GM12865 (cell line): ENCODE results near the gene TGFA.

Experiments used
- DNase-seq: peaks from one replicate; pipeline ENCODE4 v3.0.0; 2010; ENCODE audit warnings: low read depth
- H3K4me3 ChIP-seq: 2 replicates; pipeline ENCODE4 v1.5.1; 2011; ENCODE audit warnings: mild to moderate bottlenecking, low read depth, low read length, control low read depth
- CTCF ChIP-seq: IDR thresholded peaks from 2 replicates; pipeline ENCODE4 v1.5.1; 2011; ENCODE audit warnings: low read length, control low read depth, low read depth, inconsistent platforms; ENCODE audit not compliant: insufficient read depth; ENCODE audit errors: missing control alignments

Gene TGFA

GRCh38 chr2:70574618-70575017, 21.0 kb upstream of the TGFA start:
- no peak overlapping the region for H3K4me3 ChIP-seq
- no peak for DNase-seq
- no peak for TF ChIP-seq CTCF

- DNase-seq = no peak
- no peak overlapping the region for H3K4me3 ChIP-seq
These were observed 20.5 kb upstream of the TGFA start for GRCh38 chr2:70574109-70574508.

GRCh38 chr2:70570041-70570661, 16.5 kb upstream of the TGFA start:
- no peak for TF ChIP-seq CTCF
- no peak overlapping the region for H3K4me3 ChIP-seq
- no peak for DNase-seq

More at GRCh38 chr2:70574109-70574508, 20.5 kb upstream of the TGFA start:
- TF ChIP-seq CTCF = no peak

GRCh38 chr2:70569559-70569958, 15.9 kb upstream of the TGFA start:
- H3K4me3 ChIP-seq = no peak overlapping the region
- TF ChIP-seq CTCF = no peak
- no peak for DNase-seq

- no peak for TF ChIP-seq CTCF
- no peak overlapping the region for H3K4me3 ChIP-seq
- DNase-seq = no peak
These were observed 13.3 kb upstream of the TGFA start for GRCh38 chr2:70566906-70567305.

GRCh38 chr2:70566464-70566863, 12.8 kb upstream of the TGFA start:
- no peak for DNase-seq
- no peak overlapping the region for H3K4me3 ChIP-seq
- no peak for TF ChIP-seq CTCF
